Heart left ventricle (tissue), 13 donors: ENCODE results near the gene MTUS2.

Experiments used
- POLR2A ChIP-seq, 2 donors: fragments of 450-650 bp; IDR thresholded peaks; one replicate each; pipeline ENCODE4 v1.6.1; 2017; ENCODE audit warnings: antibody characterized with exemption in 2 of 2, mild to moderate bottlenecking in 2 of 2, moderate library complexity in 2 of 2
- TF ChIP-seq, protein P1 (sequence below), 12 donors: fragments of 200-600 bp; sonication (generic) in 4 of 12; IDR thresholded peaks; one replicate each; pipeline versions ENCODE4 v1.5.0 to v1.8.0; 2018 to 2022; ENCODE audit warnings: antibody characterized with exemption in 12 of 12, mild to moderate bottlenecking in 5 of 12
- donor health status: ischemic (EF 13 %, LVEDD 7.1; RV severe dilation, severe dysfunction).
- donor health status: DM: no; HTN: yes; CAD: no.
- donor health status: DM: no; HTN: no; CAD: no.
- donor health status: ischemic (EF 25% LVEDD 6.9; RV normal size, moderate dysfunction).
- donor health status: ischemic (EF 25% LVEDD 5.7; RV mildly dilated, moderate dysfunction).
- donor health status: ischemic (EF 35%, LVEDD 5.7; RV mildly dilated, moderate dysfunction).
- donor health status: nonischemic (EF 11% LVEDD 7.7; RV severe dilation, severe dysfunction).
- donor health status: DM: yes; HTN: yes; CAD: no.
- donor health status: PGD.
- donor health status: ischemic (EF 29% LVEDD 5.4; RV normal size, mild dysfunction).
- donor health status: nonischemic (EF 23%, LVEDD 6.1; RV moderate dilation, normal function).

DNA sequence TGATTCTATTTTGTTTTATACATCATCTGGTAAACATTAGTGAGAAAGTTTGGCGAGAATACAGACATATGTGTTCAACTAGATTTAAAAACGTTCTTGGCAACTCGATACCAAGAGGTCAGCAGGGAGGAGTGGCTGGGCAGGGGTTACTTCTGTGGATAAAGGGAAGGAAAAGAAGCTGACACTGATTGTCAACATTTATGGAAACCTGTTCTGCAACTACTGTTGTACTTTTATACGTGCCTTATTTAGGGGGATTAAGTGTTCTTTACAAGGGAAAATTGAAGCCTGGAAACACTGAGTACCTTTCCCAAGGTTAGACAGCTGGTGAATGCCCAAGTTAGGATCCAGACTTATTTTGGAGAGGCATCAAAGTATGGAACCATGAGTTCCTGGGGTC lies 65.0 kb downstream of the MTUS2 start:
- TF ChIP-seq, protein P1, sequence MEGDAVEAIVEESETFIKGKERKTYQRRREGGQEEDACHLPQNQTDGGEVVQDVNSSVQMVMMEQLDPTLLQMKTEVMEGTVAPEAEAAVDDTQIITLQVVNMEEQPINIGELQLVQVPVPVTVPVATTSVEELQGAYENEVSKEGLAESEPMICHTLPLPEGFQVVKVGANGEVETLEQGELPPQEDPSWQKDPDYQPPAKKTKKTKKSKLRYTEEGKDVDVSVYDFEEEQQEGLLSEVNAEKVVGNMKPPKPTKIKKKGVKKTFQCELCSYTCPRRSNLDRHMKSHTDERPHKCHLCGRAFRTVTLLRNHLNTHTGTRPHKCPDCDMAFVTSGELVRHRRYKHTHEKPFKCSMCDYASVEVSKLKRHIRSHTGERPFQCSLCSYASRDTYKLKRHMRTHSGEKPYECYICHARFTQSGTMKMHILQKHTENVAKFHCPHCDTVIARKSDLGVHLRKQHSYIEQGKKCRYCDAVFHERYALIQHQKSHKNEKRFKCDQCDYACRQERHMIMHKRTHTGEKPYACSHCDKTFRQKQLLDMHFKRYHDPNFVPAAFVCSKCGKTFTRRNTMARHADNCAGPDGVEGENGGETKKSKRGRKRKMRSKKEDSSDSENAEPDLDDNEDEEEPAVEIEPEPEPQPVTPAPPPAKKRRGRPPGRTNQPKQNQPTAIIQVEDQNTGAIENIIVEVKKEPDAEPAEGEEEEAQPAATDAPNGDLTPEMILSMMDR (IDR thresholded peaks at IDR 0.05): no peak
- no peak for TF ChIP-seq POLR2A (IDR thresholded peaks at IDR 0.05)
